ENCODE data around the gene FOXI1.

FOXI1 gene

DNA sequence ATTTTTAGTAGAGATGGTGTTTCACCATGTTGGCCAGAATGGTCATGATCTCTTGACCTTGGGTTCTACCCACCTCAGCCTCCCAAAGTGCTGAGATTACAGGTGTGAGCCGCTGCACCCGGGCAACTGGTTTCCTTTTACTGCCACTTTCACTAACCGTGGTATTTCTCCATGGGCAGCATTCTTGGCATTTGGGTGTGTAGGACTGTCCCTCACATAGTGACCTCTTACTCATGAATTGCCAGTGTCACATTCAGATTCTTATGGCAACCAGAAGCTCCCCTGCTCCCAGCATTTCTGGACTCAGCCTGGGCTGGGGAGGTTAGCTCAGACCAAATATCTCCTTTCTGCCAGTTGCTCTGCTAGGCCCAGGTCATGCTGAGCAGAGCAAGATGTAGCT lies 50.1 kb downstream of the FOXI1 start:
- Mint-ChIP-seq H3K27ac (no peak overlapping the region), H3K36me3 (ENCODE audit: insufficient read depth) (no peaks in the 10 kb centered on the region), H3K4me3 (no peak overlapping the region), H3K27me3 (peaks cover 3 to 13% of the 10 kb centered on the region in 2 donors), H3K4me1 (ENCODE audit: low read depth in 2 of 2) (no peaks in the 10 kb centered on the region), H3K9me3 (no peaks in the 10 kb centered on the region)
- DNase-seq (no peak), ATAC-seq (replicated peaks) (no peak)

DNA sequence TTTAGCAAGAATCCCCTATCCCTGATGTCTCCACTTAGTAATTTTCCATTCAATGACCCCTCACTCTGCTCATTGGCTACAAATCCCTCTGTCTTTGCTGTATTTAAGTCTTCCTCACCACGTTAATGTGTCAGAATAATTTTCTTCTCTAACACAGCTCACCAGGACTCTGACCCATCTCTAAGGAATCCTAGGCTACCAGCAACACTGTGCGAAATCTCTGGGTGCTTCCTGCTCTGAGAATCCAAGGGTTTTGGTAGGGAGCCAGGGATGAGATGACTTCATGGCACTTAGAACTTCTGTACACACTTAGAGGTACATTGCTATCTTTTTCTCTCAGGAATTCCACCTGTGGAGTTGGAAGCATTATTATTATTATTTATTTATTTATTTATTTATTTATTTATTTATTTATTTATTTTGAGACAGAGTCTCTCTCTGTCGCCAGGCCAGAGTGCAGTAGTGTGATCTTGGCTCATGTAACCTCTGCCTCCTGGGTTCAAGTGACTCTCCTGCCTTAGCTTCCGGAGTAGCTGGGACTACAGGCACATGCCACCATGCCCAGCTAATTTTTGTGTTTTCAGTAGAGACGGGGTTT lies 53.5 kb downstream of the FOXI1 start:
- DNase-seq (no peak), ATAC-seq (replicated peaks) (no peak)
- H3K27ac Mint-ChIP-seq = no peak overlapping the region
- no peak overlapping the region for H3K4me3 Mint-ChIP-seq
- no peaks in the 10 kb centered on the region for H3K4me1 Mint-ChIP-seq (ENCODE audit: low read depth in 2 of 2)
- H3K27me3 Mint-ChIP-seq = peaks cover under 1 to 17% of the 10 kb centered on the region in 2 donors
- no peaks in the 10 kb centered on the region for H3K9me3 Mint-ChIP-seq
- H3K36me3 Mint-ChIP-seq (ENCODE audit: insufficient read depth) = no peaks in the 10 kb centered on the region

Data from effector memory CD8-positive, alpha-beta T cell (primary cell).